Fibroblast of lung (primary cell): Measurements from ENCODE around the gene MRI1. TPM values are rescaled to one million over a fixed set of nuclear protein-coding genes. Genes with fewer than 3 reads are reported as not detected.
A peak's percentile ranks its signal among the peaks of the same experiment; 100 is the strongest.

Experiments
- DNase-seq, 2 donors: peaks; one replicate each; pipeline versions ENCODE4 v3.0.0 to v3.0.0-alpha.2; 2010; ENCODE audit warnings: low read depth in 2 of 2
- H2AFZ ChIP-seq: 2 replicates; pipeline ENCODE4 v1.5.1; 2012; ENCODE audit warnings: low read length, control low read depth, inconsistent platforms
- H3K27ac ChIP-seq: 2 replicates; pipeline ENCODE4 v1.5.1; 2011; ENCODE audit warnings: low read length, control low read depth; ENCODE audit not compliant: insufficient read depth
- H3K27me3 ChIP-seq: 2 replicates; pipeline ENCODE4 v1.5.1; 2011; ENCODE audit warnings: mild to moderate bottlenecking, low read length; ENCODE audit not compliant: control insufficient read depth, insufficient read depth
- H3K36me3 ChIP-seq: 2 replicates; pipeline ENCODE4 v1.5.1; 2011; ENCODE audit warnings: low read length; ENCODE audit not compliant: control insufficient read depth, insufficient read depth
- H3K4me1 ChIP-seq: 2 replicates; pipeline ENCODE4 v1.5.1; 2011; ENCODE audit warnings: low read length; ENCODE audit not compliant: control insufficient read depth, insufficient read depth; ENCODE audit errors: extremely low read depth
- H3K4me2 ChIP-seq: 2 replicates; pipeline ENCODE4 v1.5.1; 2011; ENCODE audit warnings: low read length, control low read depth; ENCODE audit not compliant: insufficient read depth; ENCODE audit errors: extremely low read depth
- H3K4me3 ChIP-seq, 4 experiments: fragments of 200-600 bp in 1 of 4; sonication (generic) in 1 of 4; replicated peaks in 1 of 4; 2 replicates each; pipeline ENCODE4 v1.5.1; 2011 to 2016; ENCODE audit warnings: low read length in 4 of 4, low read depth in 3 of 4, mild to moderate bottlenecking in 3 of 4, control low read depth in 2 of 4, inconsistent platforms in 1 of 4, mixed read lengths in 1 of 4; ENCODE audit not compliant: insufficient read depth in 1 of 4; ENCODE audit errors: control extremely low read depth in 1 of 4
- H3K79me2 ChIP-seq: 2 replicates; pipeline ENCODE4 v1.5.1; 2012; ENCODE audit warnings: mild to moderate bottlenecking, low read length, inconsistent platforms; ENCODE audit not compliant: control insufficient read depth, insufficient read depth
- H3K9ac ChIP-seq: 2 replicates; pipeline ENCODE4 v1.5.1; 2011; ENCODE audit warnings: mild to moderate bottlenecking, low read length, control low read depth; ENCODE audit not compliant: insufficient read depth
- H3K9me3 ChIP-seq: 2 replicates; pipeline ENCODE4 v1.5.1; 2012; ENCODE audit warnings: low read depth, low read length; ENCODE audit not compliant: control insufficient read depth, insufficient read depth
- H4K20me1 ChIP-seq: 2 replicates; pipeline ENCODE4 v1.5.1; 2011; ENCODE audit warnings: low read length; ENCODE audit not compliant: control insufficient read depth, insufficient read depth; ENCODE audit errors: extremely low read depth
- EZH2 ChIP-seq: IDR thresholded peaks from 2 replicates; pipeline ENCODE4 v1.5.1; 2012; ENCODE audit warnings: low read length, control low read depth, mild to moderate bottlenecking; ENCODE audit errors: missing control alignments
- polyA plus RNA-seq, 2 donors: library from polyadenylated mRNA; depleted of rRNA in 1 of 2; stranded (reverse) in 1 of 2; unstranded in 1 of 2; fragments of >200 nt; gene quantifications; 2 replicates each; pipeline ENCODE4 v1.2.1, GENCODE V29; 2011 to 2012; ENCODE audit warnings: missing spikeins in 1 of 2
- total RNA-seq: library from RNA; depleted of rRNA; stranded (reverse); fragments of >200 nt; gene quantifications from 2 replicates; pipeline ENCODE4 v1.2.1, GENCODE V29; 2014
- TF ChIP-seq, protein P1 (sequence below), 2 donors: IDR thresholded peaks in 1 of 2; conservative IDR thresholded peaks in 1 of 2; 1 replicate in 1 of 2; 2 replicates in 1 of 2; pipeline ENCODE4 v1.5.1; 2011 to 2012; ENCODE audit warnings: low read length in 2 of 2, control low read depth in 1 of 2, inconsistent platforms in 1 of 2, low read depth in 1 of 2, mild to moderate bottlenecking in 1 of 2

Gene MRI1
- total and polyA plus RNA-seq, 2 donors (not counting 1 experiment from before 2014, with no cell fraction given): 17.1 to 17.7 TPM

DNA sequence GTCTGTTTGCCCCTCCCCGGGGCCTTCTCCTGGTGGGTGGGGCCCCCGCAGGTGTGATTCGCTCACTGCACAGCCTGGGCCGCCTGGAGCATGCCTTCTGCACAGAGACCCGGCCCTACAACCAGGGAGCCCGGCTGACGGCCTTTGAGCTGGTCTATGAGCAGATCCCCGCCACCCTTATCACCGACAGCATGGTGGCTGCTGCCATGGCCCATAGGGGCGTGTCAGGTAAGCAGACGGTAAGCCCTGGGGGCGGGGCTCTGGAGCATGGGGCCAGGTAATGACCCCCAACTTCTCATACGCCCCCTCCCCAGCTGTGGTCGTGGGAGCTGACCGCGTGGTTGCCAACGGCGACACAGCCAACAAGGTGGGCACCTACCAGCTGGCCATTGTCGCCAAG is 4.2 kb downstream of the MRI1 start:
- H3K4me3 ChIP-seq: no peak overlapping the region
- no peak overlapping the region for H3K27ac ChIP-seq
- H4K20me1 ChIP-seq: no peaks in the 10 kb centered on the region
- peaks cover 4% of the 10 kb centered on the region for H3K4me1 ChIP-seq
- peaks cover 2% of the 10 kb centered on the region for H3K36me3 ChIP-seq
- no peak for DNase-seq
- H3K9ac ChIP-seq: no peak overlapping the region
- H2AFZ ChIP-seq: no peak overlapping the region
- no peak overlapping the region for H3K4me2 ChIP-seq
- H3K9me3 ChIP-seq: no peaks in the 10 kb centered on the region
- no peak for TF ChIP-seq EZH2
- TF ChIP-seq, protein P1, sequence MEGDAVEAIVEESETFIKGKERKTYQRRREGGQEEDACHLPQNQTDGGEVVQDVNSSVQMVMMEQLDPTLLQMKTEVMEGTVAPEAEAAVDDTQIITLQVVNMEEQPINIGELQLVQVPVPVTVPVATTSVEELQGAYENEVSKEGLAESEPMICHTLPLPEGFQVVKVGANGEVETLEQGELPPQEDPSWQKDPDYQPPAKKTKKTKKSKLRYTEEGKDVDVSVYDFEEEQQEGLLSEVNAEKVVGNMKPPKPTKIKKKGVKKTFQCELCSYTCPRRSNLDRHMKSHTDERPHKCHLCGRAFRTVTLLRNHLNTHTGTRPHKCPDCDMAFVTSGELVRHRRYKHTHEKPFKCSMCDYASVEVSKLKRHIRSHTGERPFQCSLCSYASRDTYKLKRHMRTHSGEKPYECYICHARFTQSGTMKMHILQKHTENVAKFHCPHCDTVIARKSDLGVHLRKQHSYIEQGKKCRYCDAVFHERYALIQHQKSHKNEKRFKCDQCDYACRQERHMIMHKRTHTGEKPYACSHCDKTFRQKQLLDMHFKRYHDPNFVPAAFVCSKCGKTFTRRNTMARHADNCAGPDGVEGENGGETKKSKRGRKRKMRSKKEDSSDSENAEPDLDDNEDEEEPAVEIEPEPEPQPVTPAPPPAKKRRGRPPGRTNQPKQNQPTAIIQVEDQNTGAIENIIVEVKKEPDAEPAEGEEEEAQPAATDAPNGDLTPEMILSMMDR (conservative IDR thresholded peaks at IDR 0.05 in 1 of 2, IDR thresholded peaks at IDR 0.05 in 1 of 2; ENCODE audit: low read depth in 1 of 2, low read length in 2 of 2): no peak
- H3K79me2 ChIP-seq: peaks cover 7% of the 10 kb centered on the region
- no peaks in the 10 kb centered on the region for H3K27me3 ChIP-seq

DNA sequence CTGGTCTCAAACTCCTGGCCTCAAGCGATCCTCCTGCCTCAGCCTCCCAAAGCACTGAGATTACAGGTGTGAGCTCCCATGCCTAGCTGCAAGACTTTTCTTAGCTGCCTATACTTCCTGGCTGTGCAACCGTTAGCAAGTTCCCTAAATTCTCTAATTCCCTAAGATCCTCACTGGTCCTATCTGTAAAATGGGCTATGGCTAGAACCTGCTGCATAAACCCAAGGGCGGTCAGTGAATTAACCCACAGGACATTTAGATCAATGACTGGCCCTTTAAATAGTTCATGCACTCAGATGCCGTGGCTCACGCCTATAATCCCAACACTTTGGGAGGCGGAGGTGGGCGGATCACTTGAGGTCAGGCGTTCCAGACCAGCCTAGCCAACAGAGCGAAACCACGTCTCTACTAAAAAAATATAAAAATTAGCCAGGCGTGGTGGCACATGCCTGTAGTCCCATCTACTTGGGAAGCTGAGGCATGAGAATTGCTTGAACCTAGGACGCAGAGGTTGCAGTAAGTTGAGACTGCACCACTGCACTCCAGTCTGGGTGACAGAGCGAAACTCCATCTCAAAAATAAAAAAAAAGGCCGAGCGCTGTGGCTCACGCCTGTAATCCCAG is 5.8 kb downstream of the MRI1 start:
- no peaks in the 10 kb centered on the region for H3K27me3 ChIP-seq
- H3K79me2 ChIP-seq: peaks cover 9% of the 10 kb centered on the region
- TF ChIP-seq EZH2: no peak
- TF ChIP-seq, protein P1 (conservative IDR thresholded peaks at IDR 0.05 in 1 of 2, IDR thresholded peaks at IDR 0.05 in 1 of 2; ENCODE audit: low read depth in 1 of 2, low read length in 2 of 2): no peak
- H3K4me3 ChIP-seq: no peak overlapping the region
- H3K36me3 ChIP-seq: peaks cover 2% of the 10 kb centered on the region
- no peaks in the 10 kb centered on the region for H3K9me3 ChIP-seq
- peaks cover 5% of the 10 kb centered on the region for H3K4me1 ChIP-seq
- H4K20me1 ChIP-seq: no peaks in the 10 kb centered on the region
- no peak overlapping the region for H3K27ac ChIP-seq
- no peak overlapping the region for H3K4me2 ChIP-seq
- no peak overlapping the region for H3K9ac ChIP-seq
- H2AFZ ChIP-seq: no peak overlapping the region
- DNase-seq: no peak

DNA sequence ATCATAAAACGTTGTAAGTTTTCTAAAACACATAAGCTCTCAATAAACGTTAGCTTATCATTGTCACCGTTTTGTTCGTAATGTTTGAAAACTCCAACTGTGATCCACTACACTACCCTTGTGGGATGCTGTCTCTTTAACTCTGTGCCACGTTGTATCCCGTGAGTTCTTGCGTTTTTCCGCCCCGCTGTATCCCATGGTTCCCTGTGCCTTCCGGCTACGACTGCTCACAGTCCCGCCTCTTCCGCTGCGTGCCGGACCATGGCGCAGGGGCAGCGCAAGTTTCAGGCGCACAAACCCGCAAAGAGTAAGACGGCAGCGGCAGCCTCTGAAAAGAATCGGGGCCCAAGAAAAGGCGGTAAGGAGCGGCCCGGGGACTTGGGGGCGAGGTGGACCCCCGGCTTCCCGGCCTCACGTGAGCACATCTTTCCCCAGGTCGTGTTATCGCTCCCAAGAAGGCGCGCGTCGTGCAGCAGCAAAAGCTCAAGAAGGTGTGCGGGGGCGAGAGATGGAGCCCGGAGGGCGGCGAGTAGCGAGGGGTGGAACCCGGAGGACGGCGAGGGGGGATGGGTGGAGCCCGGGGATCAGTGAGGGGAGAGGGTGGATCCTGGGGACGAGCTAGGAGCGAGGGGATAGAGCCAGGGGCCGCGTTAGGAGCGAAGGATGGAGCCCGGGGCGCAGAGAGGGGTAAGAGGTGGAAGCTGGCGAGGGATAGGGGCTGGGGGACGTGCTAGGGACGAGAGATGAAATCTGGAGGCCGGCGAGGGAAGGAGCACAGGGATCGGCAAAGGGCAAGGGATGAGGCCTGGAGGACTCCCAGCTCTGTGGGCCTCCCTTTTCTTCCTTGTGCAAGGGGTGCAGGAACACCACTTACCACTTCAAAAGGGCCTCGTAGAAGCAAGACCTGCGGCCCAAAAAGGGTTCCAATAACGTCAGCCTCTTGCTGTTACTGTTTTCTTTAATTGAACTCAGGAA is 10.2 kb downstream of the MRI1 start, which contains the start of gene C19orf53:
C19orf53 (plus strand) TSS at position 240 of the 975 bp plus-strand sequence; CDS start at position 262, 22 bp downstream.
- Histone ChIP-seq H3K79me2 (peaks cover 25% of the 10 kb centered on the region), H3K27me3 (no peaks in the 10 kb centered on the region), H3K9me3 (no peaks in the 10 kb centered on the region), H3K27ac (peak within 1 kb of the TSS; percentile 92), H2AFZ (peak within 1 kb of the TSS; percentile 72), H3K4me3 (peak within 1 kb of the TSS; percentile 87 to 99 (median 93)), H4K20me1 (no peaks in the 10 kb centered on the region), H3K4me1 (peaks cover 6% of the 10 kb centered on the region), H3K4me2 (peak within 1 kb of the TSS; percentile 73), H3K36me3 (peaks cover 21% of the 10 kb centered on the region), H3K9ac (peak within 1 kb of the TSS; percentile 91)
- TF ChIP-seq, protein P1 (conservative IDR thresholded peaks at IDR 0.05 in 1 of 2, IDR thresholded peaks at IDR 0.05 in 1 of 2; ENCODE audit: low read depth in 1 of 2, low read length in 2 of 2): no peak
- no peak for TF ChIP-seq EZH2
- DNase-seq: peak; percentile 93
